Activated CD4-positive, alpha-beta T cell treated with anti-CD3 and anti-CD28 coated beads for 48 hours (primary cell): Measurements from ENCODE around the gene SOHLH2.

ENCODE experiments used
- DNase-seq: peaks from one replicate; pipeline ENCODE4 v3.0.0-alpha.2; 2020

The SOHLH2 gene

GRCh38 chr13:36130552-36131221 lies 83.7 kb downstream of the SOHLH2 start:
- DNase-seq = no peak

- DNase-seq = no peak
These were observed 84.2 kb downstream of the SOHLH2 start for GRCh38 chr13:36130193-36130551.

- no peak for DNase-seq
These were observed 84.8 kb downstream of the SOHLH2 start for GRCh38 chr13:36129539-36129938.

GRCh38 chr13:36126491-36126890 lies 87.9 kb downstream of the SOHLH2 start:
- no peak for DNase-seq

GRCh38 chr13:36125841-36126240 lies 88.5 kb downstream of the SOHLH2 start:
- no peak for DNase-seq

- DNase-seq = no peak
These were observed 90.0 kb downstream of the SOHLH2 start for GRCh38 chr13:36124236-36124822.
